Stomach (tissue), 9 donors: Measurements from ENCODE around the gene GTF2IRD1. TPM values are rescaled to one million over a fixed set of nuclear protein-coding genes. Genes with fewer than 3 reads are reported as not detected.

ENCODE experiments used
- DNase-seq, 2 donors: peaks; one replicate each; pipeline versions ENCODE4 v3.0.0 to v3.0.0-alpha.2; 2013 to 2019
- H3K27ac ChIP-seq, 5 donors: fragments of 200-600 bp in 4 of 5; sonication (generic) in 4 of 5; one replicate each; pipeline ENCODE4 v1.5.1; 2013 to 2019; ENCODE audit warnings: mild to moderate bottlenecking in 1 of 5, moderate library complexity in 1 of 5
- H3K27me3 ChIP-seq, 3 donors: fragments of 200-600 bp; sonication (generic); one replicate each; pipeline ENCODE4 v1.5.1; 2017 to 2019; ENCODE audit warnings: mixed run types in 1 of 3
- H3K36me3 ChIP-seq, 4 donors: fragments of 200-600 bp; sonication (generic); 1 replicate in 3 of 4; 2 replicates in 1 of 4; pipeline ENCODE4 v1.5.1; 2016 to 2019
- H3K4me1 ChIP-seq, 4 donors: fragments of 200-600 bp; sonication (generic); one replicate each; pipeline ENCODE4 v1.5.1; 2016 to 2019
- H3K4me3 ChIP-seq, 4 donors: fragments of 200-600 bp; sonication (generic) in 3 of 4; one replicate each; pipeline ENCODE4 v1.5.1; 2016 to 2019; ENCODE audit warnings: mild to moderate bottlenecking in 1 of 4
- H3K9me3 ChIP-seq, 4 donors: fragments of 200-600 bp; sonication (generic); one replicate each; pipeline ENCODE4 v1.5.1; 2016 to 2019
- EP300 ChIP-seq: sonication (generic); formaldehyde crosslinking; IDR thresholded peaks from one replicate; pipeline ENCODE4 v1.6.1; 2017; ENCODE audit warnings: antibody characterized with exemption
- POLR2A ChIP-seq, 4 donors: fragments of 450-650 bp; IDR thresholded peaks; one replicate each; pipeline ENCODE4 v1.6.1; 2016; ENCODE audit warnings: antibody characterized with exemption in 4 of 4, control low read depth in 2 of 4, mild to moderate bottlenecking in 1 of 4, moderate library complexity in 1 of 4
- POLR2AphosphoS5 ChIP-seq, 3 donors: sonication (generic); formaldehyde crosslinking; IDR thresholded peaks; one replicate each; pipeline ENCODE4 v1.6.1; 2016; ENCODE audit warnings: antibody characterized with exemption in 3 of 3
- WGBS, 5 donors: extraction: QIAGEN DNeasy Blood & Tissue Kit in 3 of 5; methylation state at CpG; one replicate each; pipeline versions ENCODE4 v1.1.5 to v1.1.7; 2013 to 2018; 5-methylcytosine and 5-hydroxymethylcytosine counted together
- intact Hi-C: fragments of 100-400 bp; cut with DNase I; formaldehyde crosslinking; loops from one replicate; pipeline ENCODE4 v1.15.1; 2023; ENCODE audit warnings: low total_unique reads
- polyA plus RNA-seq, 3 donors: library from polyadenylated mRNA; stranded (reverse); fragments of 200-250 nt; gene quantifications; one replicate each; pipeline ENCODE4 v1.2.3, GENCODE V29; 2013
- total RNA-seq, 5 donors: library from RNA; depleted of rRNA; stranded (reverse); fragments of >200 nt; gene quantifications; one replicate each; pipeline versions ENCODE4 v1.1.0 to v1.2.3, GENCODE V29; 2014 to 2016
- TF ChIP-seq, protein P1 (sequence below), 7 experiments: fragments of 450-650 bp in 4 of 7; fragments of 200-600 bp in 3 of 7; sonication (generic) in 3 of 7; IDR thresholded peaks; one replicate each; pipeline ENCODE4 v1.5.1; 2016 to 2019; ENCODE audit warnings: antibody characterized with exemption in 7 of 7, control low read depth in 2 of 7, mild to moderate bottlenecking in 1 of 7
- donor health status: healthy with polysubstance abuse.
- donor health status: Bipolar disorder and iron deficiency.
- donor health status: healthy.

Gene GTF2IRD1
- total and polyA plus RNA-seq, 8 donors, result 8.0 to 41.1 (median 15.3) TPM

DNA sequence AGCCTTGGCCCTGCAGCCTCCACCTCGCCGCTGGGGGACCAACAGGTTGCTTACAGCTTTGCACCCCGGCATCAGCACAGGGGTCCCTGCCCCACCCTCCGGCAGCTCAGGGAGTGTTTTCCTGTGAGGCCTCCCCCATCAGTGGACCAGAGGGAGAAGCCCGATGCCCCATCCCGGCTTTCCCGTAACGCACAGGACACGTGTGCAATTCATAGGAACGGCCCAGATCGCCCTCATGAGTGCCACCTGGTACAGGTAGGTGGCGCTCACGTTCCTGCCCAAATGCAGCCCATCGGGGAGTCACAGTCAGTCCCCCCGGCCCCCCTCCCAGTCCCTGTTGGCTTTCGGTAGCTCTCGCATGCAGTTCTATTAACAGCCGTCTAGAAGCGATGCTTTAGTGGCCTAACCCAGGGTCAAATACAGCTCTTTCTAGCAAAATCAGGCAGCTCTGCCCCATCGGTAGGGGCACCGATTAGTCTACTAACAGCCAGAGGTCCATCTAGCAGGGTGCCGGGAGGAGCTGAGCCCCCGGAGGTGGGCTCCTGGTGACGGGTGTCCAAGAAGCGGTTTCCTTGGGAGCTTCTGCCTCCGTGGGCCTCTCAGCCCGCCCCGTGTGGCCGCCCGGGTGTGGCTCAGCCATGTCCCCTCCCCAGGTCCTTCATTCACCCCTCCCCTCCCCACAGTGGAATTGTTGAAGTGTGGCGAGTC is 48.4 kb upstream of the GTF2IRD1 start:
- DNase-seq, result peak in 1 of 2 donors; percentile 47
- Histone ChIP-seq H3K4me3 (no peak overlapping the region), H3K27me3 (no peaks in the 10 kb centered on the region), H3K4me1 (no peaks in the 10 kb centered on the region), H3K36me3 (peaks cover 27 to 53% (median 49%) of the 10 kb centered on the region in 4 donors), H3K9me3 (no peaks in the 10 kb centered on the region), H3K27ac (no peak overlapping the region)
- WGBS, 5 donors, result 73 to 85% (median 81%) methylated on average over 18 to 31 of the region's 31 CpGs
- no peak for TF ChIP-seq EP300
- TF ChIP-seq, protein P1, sequence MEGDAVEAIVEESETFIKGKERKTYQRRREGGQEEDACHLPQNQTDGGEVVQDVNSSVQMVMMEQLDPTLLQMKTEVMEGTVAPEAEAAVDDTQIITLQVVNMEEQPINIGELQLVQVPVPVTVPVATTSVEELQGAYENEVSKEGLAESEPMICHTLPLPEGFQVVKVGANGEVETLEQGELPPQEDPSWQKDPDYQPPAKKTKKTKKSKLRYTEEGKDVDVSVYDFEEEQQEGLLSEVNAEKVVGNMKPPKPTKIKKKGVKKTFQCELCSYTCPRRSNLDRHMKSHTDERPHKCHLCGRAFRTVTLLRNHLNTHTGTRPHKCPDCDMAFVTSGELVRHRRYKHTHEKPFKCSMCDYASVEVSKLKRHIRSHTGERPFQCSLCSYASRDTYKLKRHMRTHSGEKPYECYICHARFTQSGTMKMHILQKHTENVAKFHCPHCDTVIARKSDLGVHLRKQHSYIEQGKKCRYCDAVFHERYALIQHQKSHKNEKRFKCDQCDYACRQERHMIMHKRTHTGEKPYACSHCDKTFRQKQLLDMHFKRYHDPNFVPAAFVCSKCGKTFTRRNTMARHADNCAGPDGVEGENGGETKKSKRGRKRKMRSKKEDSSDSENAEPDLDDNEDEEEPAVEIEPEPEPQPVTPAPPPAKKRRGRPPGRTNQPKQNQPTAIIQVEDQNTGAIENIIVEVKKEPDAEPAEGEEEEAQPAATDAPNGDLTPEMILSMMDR (IDR thresholded peaks at IDR 0.05), result peak in 2 of 7 experiments; percentile 23 to 25
- intact Hi-C loops, result loop anchor here (10.0 kb wide), 1 partner anchor 361 kb away; no protein-coding TSS in a partner anchor

DNA sequence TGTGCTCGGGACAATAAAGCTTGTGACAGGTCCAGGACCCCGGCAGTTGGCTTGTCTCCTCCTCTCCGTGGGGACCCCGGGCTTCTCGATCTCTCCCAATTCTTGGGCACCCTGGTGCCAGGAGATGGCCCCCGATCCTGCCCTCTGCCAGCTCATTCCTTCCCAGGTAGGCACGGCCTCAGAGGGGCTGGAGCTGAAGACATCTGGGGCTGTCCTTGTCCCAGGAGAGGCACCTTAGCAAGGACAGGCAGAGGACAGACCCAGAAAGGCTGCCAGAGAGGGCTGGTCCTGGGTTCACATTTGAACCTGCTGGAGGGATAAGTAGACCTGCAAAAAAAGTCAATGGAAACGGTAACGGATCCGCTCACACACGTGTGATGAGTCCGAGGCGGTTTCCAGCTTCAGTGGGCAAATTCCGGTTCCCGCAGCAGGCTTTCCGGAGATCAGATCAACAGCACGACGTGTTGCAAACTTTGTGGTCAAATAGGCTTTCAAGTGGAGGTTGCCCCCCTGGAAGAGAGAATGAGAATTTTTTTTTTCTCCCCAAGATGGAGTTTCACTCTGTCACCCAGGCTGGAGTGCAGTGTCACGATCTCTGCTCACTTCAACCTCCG is 47.7 kb upstream of the GTF2IRD1 start:
- no peak for DNase-seq
- intact Hi-C loops, result loop anchor here (10.0 kb wide), 1 partner anchor 361 kb away; no protein-coding TSS in a partner anchor
- peaks cover 24 to 46% (median 42%) of the 10 kb centered on the region in 4 donors for H3K36me3 ChIP-seq

DNA sequence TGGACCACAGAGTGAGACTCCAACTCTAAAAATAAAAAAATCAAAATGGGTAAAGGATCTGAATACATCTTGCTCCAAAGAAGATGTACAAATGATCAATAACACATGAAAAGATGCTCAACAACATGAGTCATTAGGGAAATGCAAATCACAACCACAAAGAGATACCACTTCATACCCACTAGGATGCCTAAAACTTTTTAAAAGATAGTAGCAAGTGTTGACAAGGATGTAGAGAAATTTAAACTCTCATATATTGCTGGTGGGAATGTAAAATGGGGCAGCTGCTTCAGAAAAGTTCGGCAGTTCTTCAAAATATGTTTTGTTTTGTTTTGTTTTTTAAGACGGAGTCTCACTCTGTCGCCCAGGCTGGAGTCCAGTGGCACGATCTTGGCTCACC is 45.7 kb upstream of the GTF2IRD1 start:
- DNase-seq, result no peak
- 63 to 96% (median 68%) methylated on average over 4 of the region's 4 CpGs for WGBS, 5 donors
- Histone ChIP-seq H3K27ac (no peak overlapping the region), H3K4me3 (no peak overlapping the region), H3K4me1 (no peaks in the 10 kb centered on the region), H3K9me3 (no peaks in the 10 kb centered on the region), H3K27me3 (no peaks in the 10 kb centered on the region), H3K36me3 (peaks cover 17 to 27% (median 25%) of the 10 kb centered on the region in 4 donors)
- TF ChIP-seq EP300 (no peak), POLR2A (IDR thresholded peaks at IDR 0.05) (no peak), POLR2AphosphoS5 (IDR thresholded peaks at IDR 0.05) (no peak)
- intact Hi-C loops, result loop anchor here (10.0 kb wide), 1 partner anchor 363 kb away; no protein-coding TSS in a partner anchor

More for the DNA sequence above, 47.7 kb upstream of the GTF2IRD1 start:
- TF ChIP-seq POLR2AphosphoS5 (IDR thresholded peaks at IDR 0.05) (no peak), EP300 (no peak)
- TF ChIP-seq, protein P1 (IDR thresholded peaks at IDR 0.05), result no peak
- Histone ChIP-seq H3K9me3 (no peaks in the 10 kb centered on the region), H3K4me3 (no peak overlapping the region), H3K4me1 (no peaks in the 10 kb centered on the region), H3K27me3 (no peaks in the 10 kb centered on the region), H3K27ac (no peak overlapping the region)
- 87 to 90% (median 88%) methylated on average over 18 to 20 of the region's 20 CpGs for WGBS, 5 donors

DNA sequence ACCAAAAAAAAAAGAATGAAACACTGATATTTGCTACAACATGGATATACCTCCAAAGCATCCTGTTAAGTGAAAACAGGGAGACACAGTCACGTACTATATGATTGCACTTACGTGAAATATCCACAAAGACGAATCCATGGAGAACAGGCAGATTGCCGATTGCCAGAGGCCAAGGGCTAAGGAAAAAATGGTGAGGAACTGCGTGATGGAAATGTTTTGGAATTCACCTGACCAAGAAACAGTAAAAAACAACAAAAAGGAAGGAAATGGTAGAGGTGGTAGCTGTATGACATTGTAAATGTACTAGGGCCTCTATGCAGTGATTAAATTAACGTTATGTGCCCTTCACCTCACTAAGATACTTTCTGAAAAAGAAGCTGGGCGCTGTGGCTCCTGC is 44.1 kb upstream of the GTF2IRD1 start:
- no peaks in the 10 kb centered on the region for H3K9me3 ChIP-seq
- intact Hi-C loops, result loop anchor here (10.0 kb wide), 1 partner anchor 365 kb away; no protein-coding TSS in a partner anchor
- peaks cover 6 to 10% (median 9%) of the 10 kb centered on the region in 4 donors for H3K36me3 ChIP-seq
- no peak overlapping the region for H3K4me3 ChIP-seq
- H3K4me1 ChIP-seq, result no peaks in the 10 kb centered on the region
- no peak overlapping the region for H3K27ac ChIP-seq
- H3K27me3 ChIP-seq, result no peaks in the 10 kb centered on the region
- TF ChIP-seq POLR2A (IDR thresholded peaks at IDR 0.05), result no peak
- TF ChIP-seq POLR2AphosphoS5 (IDR thresholded peaks at IDR 0.05), result no peak
- no peak for TF ChIP-seq EP300
- TF ChIP-seq, protein P1 (IDR thresholded peaks at IDR 0.05), result no peak
- 69 to 72% (median 72%) methylated on average over 7 of the region's 7 CpGs for whole genome bisulfite sequencing, 5 donors
- no peak for DNase-seq
